Measurements from ENCODE around the gene HSPG2. TPM values are rescaled to one million over a fixed set of nuclear protein-coding genes. Genes with fewer than 3 reads are reported as not detected.

HSPG2 gene
- total and polyA plus RNA-seq, 2 of the 8 experiments (the other 6 are each of a cell fraction or from before 2014, with no cell fraction given): 17.8 to 111 TPM

GRCh38 chr1:21816602-21817302 is 120.4 kb downstream of the HSPG2 start (continued):
- TF ChIP-seq CHD7 (IDR thresholded peaks at IDR 0.05; ENCODE audit: insufficient replicate concordance, low read length): no peak
